Measurements from ENCODE around the gene FBH1.
"Not testable (repeated sequence)": the region's sequence is repeated elsewhere in the genome, so short reads cannot be mapped to it uniquely, and the experiment has no call there.

Gene FBH1

GRCh38 chr10:5958077-5958476, 68.0 kb downstream of the FBH1 start:
- no peak for DNase-seq (ENCODE audit: extremely low read depth in 1 of 2, low read depth in 1 of 2)

- DNase-seq (ENCODE audit: extremely low read depth in 1 of 2, low read depth in 1 of 2), result no peak
Measured at GRCh38 chr10:5958675-5959074, 68.6 kb downstream of the FBH1 start.

GRCh38 chr10:5959142-5959541, 69.1 kb downstream of the FBH1 start:
- no peak for DNase-seq (ENCODE audit: extremely low read depth in 1 of 2, low read depth in 1 of 2)

- no peak for DNase-seq (ENCODE audit: extremely low read depth in 1 of 2, low read depth in 1 of 2)
Measured at GRCh38 chr10:5959581-5960069, 69.6 kb downstream of the FBH1 start.

- no peak for DNase-seq (ENCODE audit: extremely low read depth in 1 of 2, low read depth in 1 of 2)
Measured at GRCh38 chr10:5960070-5960972, 70.3 kb downstream of the FBH1 start.

- DNase-seq (ENCODE audit: extremely low read depth in 1 of 2, low read depth in 1 of 2), result not testable (repeated sequence)
Measured at GRCh38 chr10:5960973-5961275, 70.9 kb downstream of the FBH1 start.

GRCh38 chr10:5961405-5962100, 71.5 kb downstream of the FBH1 start:
- no peak for DNase-seq (ENCODE audit: extremely low read depth in 1 of 2, low read depth in 1 of 2)

GRCh38 chr10:5962358-5962940, 72.4 kb downstream of the FBH1 start:
- DNase-seq (ENCODE audit: extremely low read depth in 1 of 2, low read depth in 1 of 2), result not testable (repeated sequence)

- no peak for DNase-seq (ENCODE audit: extremely low read depth in 1 of 2, low read depth in 1 of 2)
Measured at GRCh38 chr10:5963071-5963470, 73.0 kb downstream of the FBH1 start.

GRCh38 chr10:5963591-5963990, 73.5 kb downstream of the FBH1 start:
- DNase-seq (ENCODE audit: extremely low read depth in 1 of 2, low read depth in 1 of 2), result no peak

- DNase-seq (ENCODE audit: extremely low read depth in 1 of 2, low read depth in 1 of 2), result no peak
Measured at GRCh38 chr10:5964736-5965135, 74.7 kb downstream of the FBH1 start.

GRCh38 chr10:5965266-5965665, 75.2 kb downstream of the FBH1 start:
- no peak for DNase-seq (ENCODE audit: extremely low read depth in 1 of 2, low read depth in 1 of 2)

GRCh38 chr10:5968037-5968680, 78.1 kb downstream of the FBH1 start:
- DNase-seq (ENCODE audit: extremely low read depth in 1 of 2, low read depth in 1 of 2), result no peak

GRCh38 chr10:5968681-5969453, 78.8 kb downstream of the FBH1 start:
- DNase-seq (ENCODE audit: extremely low read depth in 1 of 2, low read depth in 1 of 2), result no peak

- DNase-seq (ENCODE audit: extremely low read depth in 1 of 2, low read depth in 1 of 2), result no peak
Measured at GRCh38 chr10:5970066-5970465, 80.0 kb downstream of the FBH1 start.

- no peak for DNase-seq (ENCODE audit: extremely low read depth in 1 of 2, low read depth in 1 of 2)
Measured at GRCh38 chr10:5970527-5970926, 80.5 kb downstream of the FBH1 start.

- DNase-seq (ENCODE audit: extremely low read depth in 1 of 2, low read depth in 1 of 2), result no peak
Measured at GRCh38 chr10:5971315-5971832, 81.3 kb downstream of the FBH1 start.

- DNase-seq (ENCODE audit: extremely low read depth in 1 of 2, low read depth in 1 of 2), result no peak
Measured at GRCh38 chr10:5971886-5972285, 81.8 kb downstream of the FBH1 start.

GRCh38 chr10:5973069-5973468, 83.0 kb downstream of the FBH1 start:
- DNase-seq (ENCODE audit: extremely low read depth in 1 of 2, low read depth in 1 of 2), result no peak
